NOMO-1 (cell line): ENCODE results near the gene OAT.
"Not testable (repeated sequence)": the region's sequence is repeated elsewhere in the genome, so short reads cannot be mapped to it uniquely, and the experiment has no call there.

Experiments used
- DNase-seq, 2 experiments: peaks; one replicate each; lab custom pipeline; 2025; ENCODE audit not compliant: unreplicated experiment in 2 of 2; lab: John Stamatoyannopoulos, UW

The OAT gene

DNA sequence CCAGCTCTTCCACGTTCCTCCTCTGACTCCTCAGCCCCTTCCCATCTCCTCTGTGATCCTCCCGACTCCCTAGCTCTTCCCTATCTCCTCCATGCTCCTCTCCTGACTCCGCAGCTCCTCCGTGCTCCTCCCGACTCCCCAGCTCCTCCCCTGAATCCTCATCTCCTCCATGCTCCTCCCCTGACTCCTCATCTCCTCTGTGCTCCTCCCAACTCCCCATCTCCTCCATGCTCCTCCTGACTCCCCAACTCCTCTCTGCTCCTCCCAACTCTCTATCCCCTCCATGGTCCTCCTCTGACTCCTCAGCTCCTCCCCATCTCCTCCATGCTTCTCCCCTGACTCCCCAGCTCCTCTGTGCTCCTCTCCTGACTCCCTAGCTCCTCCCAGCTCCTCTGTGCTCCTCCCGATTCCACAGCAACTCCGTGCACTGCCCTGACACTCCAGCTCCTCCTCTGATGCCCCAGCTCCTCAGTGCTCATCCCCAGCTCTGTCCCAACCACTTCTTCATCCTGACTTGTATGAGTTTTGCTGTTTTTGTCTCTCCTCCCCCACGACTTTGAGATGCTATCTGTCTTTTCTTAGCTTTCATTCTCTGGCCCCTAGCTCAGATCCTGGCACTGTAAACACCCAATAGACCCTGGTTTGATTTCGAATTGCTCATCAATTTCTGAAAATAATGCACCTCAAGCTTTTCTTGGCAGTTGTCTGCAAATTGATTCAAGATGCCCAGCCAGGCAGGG lies 38.3 kb downstream of the OAT start:
- no peak for DNase-seq

- no peak for DNase-seq
These were observed 39.0 kb downstream of the OAT start for GRCh38 chr10:124379609-124380193.

DNA sequence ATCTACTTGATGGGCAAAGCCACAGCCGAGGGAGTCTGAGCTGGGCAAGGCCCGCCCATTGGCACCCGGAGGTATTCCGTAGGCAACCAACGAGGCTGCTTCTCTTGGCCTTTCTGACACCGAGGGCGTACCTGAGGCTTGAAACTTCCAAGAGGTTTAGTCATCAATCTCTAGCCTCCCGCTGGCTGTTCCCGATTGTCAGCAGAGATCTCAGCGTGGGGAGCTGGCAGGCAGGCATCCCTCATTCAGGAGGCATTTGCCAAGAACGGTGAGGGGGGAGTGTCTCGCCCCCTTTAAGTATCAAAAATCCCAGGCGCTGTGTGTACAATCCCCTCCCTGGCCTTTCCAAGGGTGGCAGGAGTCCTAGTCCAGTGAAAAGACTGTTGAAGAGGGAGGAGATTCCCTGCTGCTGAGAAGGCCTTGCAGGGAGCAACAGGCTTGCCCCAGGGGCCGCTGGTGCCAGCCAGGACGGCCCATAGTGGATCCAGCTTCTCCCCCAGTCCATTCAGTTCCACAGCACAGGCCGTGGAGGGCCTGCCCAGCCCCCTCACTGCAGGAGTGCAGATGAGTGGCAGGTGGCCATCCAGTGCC lies 39.7 kb downstream of the OAT start:
- DNase-seq: no peak

GRCh38 chr10:124378271-124378670 lies 40.5 kb downstream of the OAT start:
- DNase-seq: no peak

DNA sequence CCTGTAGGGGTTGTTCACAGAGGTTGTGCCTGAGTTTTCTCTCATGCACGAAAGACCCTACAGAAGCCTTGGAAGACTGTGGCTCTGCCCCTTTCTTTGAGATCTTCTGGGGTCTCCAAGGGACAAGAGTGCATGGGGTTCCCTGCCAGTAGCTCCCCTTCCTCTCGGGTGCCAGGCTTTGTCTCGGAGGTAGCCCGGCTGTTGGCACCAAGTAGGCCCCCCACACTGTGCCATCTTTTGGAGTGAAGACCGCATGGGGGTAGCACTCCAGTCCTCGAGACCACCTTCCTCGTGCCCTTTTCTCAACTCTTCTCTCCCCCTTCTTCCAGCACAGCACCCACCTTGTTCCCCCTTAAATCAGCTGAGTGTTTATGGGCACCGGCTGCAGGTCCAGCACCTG lies 41.6 kb downstream of the OAT start:
- no peak for DNase-seq

GRCh38 chr10:124376411-124376810 lies 42.3 kb downstream of the OAT start:
- no peak for DNase-seq

- DNase-seq: no peak
These were observed 43.0 kb downstream of the OAT start for GRCh38 chr10:124375691-124376090.

GRCh38 chr10:124375353-124375614 lies 43.4 kb downstream of the OAT start:
- no peak for DNase-seq

GRCh38 chr10:124374535-124375352 lies 44.0 kb downstream of the OAT start:
- no peak for DNase-seq

- no peak for DNase-seq
These were observed 45.8 kb downstream of the OAT start for GRCh38 chr10:124372899-124373298.

DNA sequence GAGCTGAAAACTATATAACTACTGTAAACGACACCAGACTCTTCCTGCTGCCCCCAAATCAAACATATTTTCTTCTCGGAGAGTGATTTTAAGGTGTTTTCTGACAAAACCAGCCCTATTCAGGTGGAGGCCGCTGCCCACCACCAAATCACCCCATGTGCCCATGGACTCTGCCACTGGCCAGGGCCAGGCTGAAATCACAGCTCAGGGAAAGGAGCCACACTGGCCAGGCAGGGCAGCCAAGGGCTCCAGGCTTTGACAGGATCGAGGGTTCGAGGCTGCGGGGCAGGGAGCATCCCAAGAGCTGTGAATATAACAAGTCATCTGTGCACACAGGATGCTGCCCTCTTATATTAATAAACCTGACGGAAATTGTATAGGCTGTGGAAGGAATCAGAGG lies 48.3 kb downstream of the OAT start:
- DNase-seq: no peak

GRCh38 chr10:124369986-124370385 lies 48.7 kb downstream of the OAT start:
- no peak for DNase-seq

DNA sequence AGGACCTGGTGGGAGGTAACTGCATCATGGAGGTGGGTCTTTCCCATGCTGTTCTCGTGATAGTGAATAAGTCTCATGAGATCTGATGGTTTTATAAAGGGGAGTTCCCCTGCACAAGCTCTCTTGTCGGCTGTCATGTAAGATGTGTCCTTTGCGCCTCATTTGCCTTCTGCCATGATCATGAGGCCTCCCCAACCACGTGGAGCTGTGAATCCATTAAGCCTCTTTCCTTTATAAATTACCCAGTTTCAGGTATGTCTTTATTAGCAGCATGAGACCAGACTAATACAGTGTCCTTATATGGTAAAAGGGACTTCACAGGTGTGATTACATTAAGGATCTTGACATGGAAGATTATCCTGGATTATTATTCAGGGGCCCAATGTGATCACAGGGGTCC lies 49.2 kb downstream of the OAT start:
- not testable (repeated sequence) for DNase-seq

DNA sequence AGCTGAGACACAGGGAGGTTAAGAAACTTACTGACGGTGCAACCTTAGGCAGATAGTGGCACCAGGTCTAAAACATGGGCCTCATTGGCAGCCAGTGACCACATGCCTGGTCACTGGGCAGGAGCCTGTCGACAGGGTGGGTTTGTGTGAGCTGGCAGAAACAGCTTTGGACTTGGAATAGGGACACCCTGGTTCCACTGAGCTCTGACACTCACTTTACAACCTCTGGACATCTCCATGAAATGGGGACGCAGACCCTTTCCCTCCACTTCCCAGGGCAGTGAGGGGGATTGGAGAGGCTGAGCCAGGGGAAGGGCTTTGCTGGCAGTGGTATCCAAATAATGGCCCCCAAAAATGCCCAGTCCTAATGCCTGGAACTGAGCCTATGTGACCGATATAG lies 49.7 kb downstream of the OAT start:
- no peak for DNase-seq

DNA sequence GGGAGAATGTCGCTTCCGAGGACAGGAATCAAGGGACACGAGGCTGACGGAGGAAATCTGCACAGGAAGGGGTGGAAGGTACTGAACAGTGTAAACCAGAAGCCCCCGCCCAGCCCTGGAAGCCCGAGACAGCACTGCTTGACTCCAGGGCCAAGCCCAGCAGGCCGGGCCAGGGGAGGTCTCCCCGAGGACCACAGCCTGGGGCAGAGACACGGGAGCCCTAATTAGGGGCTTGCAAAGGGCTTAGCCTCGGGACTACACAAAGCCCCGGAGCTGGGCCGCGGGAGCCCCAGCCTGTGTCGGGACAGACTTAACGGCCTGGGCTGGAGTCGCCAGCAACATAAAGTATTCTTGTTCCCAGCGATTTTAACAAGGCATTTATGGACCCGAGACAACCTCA lies 50.8 kb downstream of the OAT start:
- no peak for DNase-seq

GRCh38 chr10:124367414-124367813 lies 51.3 kb downstream of the OAT start:
- DNase-seq: no peak

GRCh38 chr10:124366825-124367224 lies 51.9 kb downstream of the OAT start:
- DNase-seq: no peak

DNA sequence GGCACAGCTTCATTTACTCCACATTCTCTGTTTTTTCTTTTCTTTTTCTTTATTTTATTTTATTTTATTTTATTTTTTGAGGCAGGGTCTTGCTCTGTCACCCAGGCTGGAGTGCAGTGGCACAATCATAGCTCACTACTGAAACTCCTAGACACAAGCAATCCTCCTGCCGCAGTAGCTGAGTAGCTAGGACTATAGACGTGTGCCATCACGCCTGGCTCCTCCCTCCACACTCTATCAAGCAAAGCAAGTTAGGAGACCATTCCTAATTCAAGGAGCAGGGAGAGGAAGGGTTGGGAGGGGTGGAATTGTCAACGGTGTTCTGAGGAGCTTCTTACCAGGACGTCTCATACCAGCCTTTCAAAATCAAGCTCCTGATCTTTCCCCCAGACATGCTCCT lies 52.4 kb downstream of the OAT start:
- DNase-seq: no peak

GRCh38 chr10:124364674-124365073 lies 54.0 kb downstream of the OAT start:
- DNase-seq: no peak

DNA sequence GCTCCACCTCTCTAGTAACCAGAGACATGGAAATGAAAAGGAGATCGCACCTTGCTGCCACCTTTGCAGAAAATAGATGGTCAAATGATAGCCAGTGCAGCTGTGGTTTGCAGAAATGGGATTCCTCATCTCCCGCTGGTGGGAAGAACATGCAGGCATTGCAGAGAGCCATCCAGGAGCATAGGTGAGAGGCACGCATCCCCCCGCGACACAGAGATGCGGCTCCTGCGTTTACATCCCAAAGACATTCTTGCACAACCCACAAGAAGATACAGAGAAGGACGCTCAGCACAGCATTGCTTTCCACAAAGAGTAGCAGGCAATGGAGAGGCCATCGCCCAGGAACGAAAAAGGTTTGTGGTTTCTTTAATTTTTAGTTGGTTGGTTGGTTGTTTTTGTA lies 56.2 kb downstream of the OAT start:
- no peak for DNase-seq

- no peak for DNase-seq
These were observed 59.3 kb downstream of the OAT start for GRCh38 chr10:124359336-124359832.

DNA sequence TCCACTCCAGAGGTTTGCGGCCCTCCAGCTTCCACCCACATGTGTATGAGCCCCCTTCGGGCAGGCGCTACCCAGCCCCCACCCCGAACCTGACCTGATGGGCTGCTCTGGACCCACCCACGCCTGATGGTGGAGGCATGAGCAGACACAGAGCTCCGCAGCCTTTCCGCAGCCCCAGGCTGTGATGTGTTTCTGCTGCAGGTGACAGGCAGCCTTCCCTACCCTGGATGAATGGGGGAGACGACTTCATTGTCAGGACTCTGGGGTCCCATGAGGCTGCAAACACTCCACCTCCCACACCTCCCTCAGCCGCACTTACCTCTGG lies 61.2 kb downstream of the OAT start:
- no peak for DNase-seq
